Kidney tubule cell (primary cell): ENCODE measurements around the gene CENATAC.
"Not testable (repeated sequence)": the region's sequence is repeated elsewhere in the genome, so short reads cannot be mapped to it uniquely, and the experiment has no call there.

Source experiments
- DNase-seq: peaks from one replicate; pipeline ENCODE4 v3.0.0-alpha.2; 2018; ENCODE audit warnings: low spot score

Gene CENATAC

DNA sequence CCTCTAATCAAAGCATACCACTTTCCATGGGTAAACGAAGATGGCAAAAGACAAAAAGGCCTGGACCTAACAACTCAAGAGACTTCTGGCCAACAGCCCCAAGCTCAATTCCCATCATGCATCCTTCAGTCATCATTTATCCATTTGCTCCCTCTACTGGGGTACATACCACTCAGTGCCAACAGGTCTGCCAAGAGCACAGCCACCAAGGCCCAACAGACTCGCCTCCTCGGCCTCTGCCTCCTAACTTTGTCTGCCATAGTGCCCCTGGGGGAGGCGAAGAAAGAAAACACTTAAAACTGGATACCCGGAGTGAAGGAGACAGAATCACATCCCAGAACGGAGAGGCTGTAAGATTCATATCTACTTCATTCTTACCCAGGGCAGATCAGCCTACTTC, 58.0 kb downstream of the CENATAC start:
- DNase-seq, result peak; percentile 51

DNA sequence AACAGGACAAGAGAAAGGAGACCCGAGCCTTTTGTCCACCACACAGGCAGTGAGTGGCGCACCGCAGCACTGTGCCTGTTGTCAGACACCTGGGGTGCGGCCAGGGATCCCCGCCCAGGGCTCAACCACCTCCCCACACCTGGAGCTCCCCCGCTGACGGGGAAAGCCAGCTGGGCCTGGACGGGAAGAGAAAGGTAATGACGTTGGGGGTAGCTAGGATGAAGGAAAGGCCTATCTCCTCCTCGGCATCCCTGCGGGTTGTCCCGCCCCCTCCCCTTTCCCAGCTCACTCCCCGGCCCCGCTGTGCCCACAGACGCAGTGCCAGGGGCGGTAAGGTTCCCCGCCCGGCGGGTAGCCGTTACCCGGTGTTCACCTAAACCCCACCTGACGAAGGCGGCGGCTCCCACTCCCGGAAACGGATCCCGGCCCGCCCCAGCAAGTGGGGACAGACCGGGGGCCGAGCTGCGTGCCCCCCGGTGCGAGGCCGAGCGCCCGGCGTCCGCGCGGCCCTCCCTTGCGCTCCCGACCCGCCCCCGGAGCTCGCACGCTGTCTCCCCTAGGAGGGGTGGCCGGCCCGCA, 58.6 kb downstream of the CENATAC start:
- DNase-seq, result peak; percentile 34

DNA sequence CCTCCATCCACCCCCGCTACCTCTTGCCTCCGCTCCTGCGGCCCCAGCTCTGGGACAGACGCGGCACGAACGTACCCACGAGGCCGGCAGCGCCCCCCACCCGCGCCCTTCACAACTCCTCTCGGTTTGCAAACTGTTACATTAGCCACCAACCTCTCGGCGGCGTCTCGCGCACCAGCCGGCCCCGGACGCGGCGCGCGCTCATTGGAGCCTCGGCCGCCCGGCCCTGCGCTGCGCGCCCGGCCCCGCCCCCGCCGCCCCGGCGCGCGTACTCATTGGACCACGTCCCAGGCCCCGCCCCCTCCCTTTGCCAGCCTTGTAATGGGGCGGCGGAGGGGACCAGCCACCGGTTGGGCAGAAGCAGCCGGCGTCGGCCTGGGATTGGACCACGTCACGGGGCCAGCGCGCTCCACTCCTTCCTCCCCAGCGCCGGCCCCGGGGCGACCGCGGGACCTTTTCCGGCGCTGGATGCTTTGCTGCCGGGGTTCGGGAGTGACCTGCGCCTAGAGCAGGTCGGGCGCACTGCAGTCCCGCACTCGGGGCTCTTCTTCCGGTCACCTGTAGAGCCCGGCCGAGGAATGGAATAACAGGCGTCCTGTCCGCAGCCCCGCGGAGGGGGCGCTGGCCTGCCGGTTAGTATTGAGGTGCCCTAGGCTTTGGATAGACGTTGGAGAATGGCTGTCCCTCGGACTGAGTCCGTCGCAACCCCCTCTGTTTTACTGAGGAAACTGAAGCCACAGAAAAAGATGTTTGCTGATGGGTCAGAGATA, 59.2 kb downstream of the CENATAC start, which contains the start of gene HYOU1:
Gene HYOU1 (minus strand): TSS at position 206 of the 770 bp plus-strand sequence. CDS start 1,045 bp downstream, outside the sequence.
- DNase-seq, result peak; percentile 98

DNA sequence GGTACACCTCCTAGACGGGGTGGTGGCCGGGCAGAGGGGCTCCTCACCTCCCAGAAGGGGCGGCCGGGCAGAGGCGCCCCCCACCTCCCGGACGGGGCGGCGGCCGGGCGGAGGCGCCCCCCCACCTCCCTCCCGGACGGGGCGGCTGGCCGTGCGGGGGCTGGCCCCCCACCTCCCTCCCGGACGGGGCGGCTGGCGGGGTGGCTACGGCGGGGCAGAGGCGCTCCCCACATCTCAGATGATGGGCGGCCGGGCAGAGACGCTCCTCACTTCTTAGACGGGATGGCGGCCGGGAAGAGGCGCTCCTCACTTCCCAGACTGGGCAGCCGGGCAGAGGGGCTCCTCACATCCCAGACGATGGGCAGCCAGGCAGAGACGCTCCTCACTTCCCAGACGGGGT, 61.2 kb downstream of the CENATAC start:
- DNase-seq, result not testable (repeated sequence)

DNA sequence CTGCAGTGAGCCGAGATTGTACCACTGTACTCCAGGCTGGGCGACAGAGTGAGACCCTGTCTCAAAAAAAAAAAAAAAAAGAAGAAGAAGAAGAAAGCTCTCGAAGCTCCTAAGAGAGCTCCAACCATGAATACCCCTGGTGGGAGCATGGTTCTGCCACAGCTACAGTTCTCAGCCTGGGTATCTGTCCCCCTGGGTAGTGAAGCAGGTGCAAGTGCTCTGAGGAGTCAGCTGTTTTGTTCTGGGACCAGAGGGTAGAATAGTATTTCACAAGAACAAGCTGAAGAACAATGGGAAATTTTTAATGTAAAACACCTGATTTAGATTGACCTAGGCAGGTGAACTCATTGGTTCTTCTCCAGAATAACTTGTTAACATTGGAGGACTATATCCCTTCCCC, 63.3 kb downstream of the CENATAC start:
- no peak for DNase-seq

DNA sequence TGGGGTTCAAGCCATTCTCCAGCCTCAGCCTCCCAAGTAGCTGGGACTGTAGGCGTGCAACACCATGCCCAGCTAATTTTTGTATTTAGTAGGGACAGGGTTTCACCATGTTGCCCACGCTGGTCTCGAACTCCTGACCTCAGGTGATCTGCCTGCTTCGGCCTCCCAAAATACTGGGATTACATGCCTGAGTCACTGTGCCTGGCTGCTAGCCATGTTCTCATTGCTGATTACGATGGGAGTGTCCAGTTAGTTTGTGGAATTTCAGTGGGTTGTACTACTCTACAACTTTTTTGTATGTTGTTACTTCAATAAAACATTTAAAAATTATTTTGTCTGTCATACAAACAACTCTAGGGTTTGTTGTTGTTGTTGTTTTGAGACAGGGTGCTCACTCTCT, 64.8 kb downstream of the CENATAC start:
- DNase-seq, result no peak

DNA sequence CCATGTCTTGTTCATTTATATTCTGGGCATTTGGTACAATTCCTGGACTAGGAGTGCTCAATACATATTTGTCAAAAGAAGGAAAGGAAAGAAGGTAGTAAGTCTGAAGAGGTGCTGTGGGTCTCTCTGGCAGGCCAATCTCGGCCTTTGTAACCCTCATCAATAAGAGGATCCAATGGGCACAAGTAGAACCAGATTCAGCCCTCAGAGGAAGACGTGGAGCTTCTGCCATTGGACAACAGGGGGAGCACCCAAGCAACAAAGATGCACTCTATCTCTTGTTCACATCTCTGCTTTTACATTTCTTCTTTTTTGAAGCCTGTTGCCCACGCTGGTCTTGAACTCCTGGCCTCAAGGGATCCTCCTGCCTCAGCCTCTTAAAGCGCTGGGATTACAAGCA, 67.4 kb downstream of the CENATAC start:
- DNase-seq, result peak; percentile 33
